NCI-H1092 treated with DMSO at 0.1 percent for 48 hours (cell line): Measurements from ENCODE around the gene TXNDC11.

Experiments
- DNase-seq: peaks from one replicate; lab custom pipeline; 2025; lab: John Stamatoyannopoulos, UW

The TXNDC11 gene

DNA sequence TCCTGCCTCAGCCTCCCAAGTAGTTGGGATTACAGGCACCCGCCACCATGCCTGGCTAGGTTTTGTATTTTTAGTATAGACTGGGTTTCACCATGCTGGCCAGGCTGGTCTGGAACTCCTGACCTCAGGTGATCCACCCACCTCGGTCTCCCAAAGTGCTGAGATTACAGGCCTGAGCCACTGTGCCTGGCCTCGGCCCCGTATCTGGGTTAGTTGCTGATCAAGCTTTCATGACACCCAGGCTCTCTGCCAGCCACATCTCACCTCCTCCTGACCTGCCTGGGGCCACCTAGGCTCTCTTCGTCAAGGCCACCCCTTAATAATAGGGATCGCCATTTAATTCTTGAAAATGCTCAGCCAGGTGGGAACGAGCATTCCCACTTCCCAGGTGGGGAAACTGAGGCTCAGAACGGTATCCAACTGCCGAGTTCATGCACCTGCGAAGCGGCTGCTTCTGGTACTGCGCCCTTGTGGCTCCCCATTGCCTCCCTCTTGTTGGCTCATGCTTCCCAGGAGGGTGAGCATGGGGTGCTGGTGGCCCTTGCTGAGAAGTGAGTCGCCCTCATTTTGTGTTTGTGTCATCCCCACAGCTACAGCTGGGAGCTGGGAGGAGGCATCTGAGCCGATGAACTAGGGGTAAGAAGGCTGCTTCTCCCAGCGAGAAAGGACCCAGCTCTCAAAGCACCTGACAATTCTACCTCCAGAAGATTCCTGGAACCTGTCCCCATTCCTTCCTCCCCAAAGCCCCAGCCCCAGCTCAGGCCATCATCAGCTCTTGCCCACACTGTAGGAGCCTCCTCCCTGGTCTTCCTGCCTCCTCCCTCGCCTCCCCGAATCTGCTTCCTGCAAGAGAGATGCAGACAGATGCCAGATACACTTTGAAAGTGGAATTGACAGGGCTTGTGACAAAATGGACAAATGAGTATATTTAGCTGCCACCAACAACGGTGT lies 91.7 kb downstream of the TXNDC11 start:
- DNase-seq: no peak

DNA sequence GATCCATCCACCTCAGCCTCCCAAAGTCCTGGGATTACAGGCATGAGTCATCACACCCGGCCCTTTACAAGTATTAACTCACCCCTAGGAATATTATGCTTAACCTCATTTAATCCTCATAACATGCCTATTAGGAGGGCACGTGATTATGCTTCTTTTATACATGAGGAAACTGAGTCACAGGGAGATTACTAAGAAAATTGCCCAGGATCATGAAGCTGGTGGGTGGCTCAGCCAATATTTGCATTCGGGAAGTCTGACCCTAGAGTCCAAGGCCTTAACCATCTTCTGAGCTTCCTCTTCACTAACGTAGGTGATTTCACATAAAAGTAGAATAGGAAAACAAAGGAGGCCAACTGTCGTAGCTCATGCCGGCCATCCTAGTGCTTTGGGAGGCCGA lies 93.4 kb downstream of the TXNDC11 start:
- DNase-seq: no peak

DNA sequence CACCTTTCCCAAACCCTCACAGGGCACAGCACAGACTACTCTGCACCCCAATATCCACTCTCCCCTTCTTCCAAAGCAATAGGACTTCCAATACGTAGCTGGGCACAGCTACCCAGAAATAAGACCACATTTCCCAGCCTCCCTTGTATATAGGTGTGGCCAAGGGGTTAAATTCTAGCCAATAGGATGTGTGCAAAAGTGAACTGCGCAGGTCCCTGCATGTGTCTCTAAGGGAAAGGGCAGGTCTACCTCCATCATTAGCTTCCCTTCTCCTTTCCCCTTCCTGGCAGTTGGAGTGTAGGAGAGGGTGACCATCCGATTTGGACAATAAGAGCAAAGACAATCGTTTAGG lies 99.9 kb downstream of the TXNDC11 start:
- DNase-seq: no peak

DNA sequence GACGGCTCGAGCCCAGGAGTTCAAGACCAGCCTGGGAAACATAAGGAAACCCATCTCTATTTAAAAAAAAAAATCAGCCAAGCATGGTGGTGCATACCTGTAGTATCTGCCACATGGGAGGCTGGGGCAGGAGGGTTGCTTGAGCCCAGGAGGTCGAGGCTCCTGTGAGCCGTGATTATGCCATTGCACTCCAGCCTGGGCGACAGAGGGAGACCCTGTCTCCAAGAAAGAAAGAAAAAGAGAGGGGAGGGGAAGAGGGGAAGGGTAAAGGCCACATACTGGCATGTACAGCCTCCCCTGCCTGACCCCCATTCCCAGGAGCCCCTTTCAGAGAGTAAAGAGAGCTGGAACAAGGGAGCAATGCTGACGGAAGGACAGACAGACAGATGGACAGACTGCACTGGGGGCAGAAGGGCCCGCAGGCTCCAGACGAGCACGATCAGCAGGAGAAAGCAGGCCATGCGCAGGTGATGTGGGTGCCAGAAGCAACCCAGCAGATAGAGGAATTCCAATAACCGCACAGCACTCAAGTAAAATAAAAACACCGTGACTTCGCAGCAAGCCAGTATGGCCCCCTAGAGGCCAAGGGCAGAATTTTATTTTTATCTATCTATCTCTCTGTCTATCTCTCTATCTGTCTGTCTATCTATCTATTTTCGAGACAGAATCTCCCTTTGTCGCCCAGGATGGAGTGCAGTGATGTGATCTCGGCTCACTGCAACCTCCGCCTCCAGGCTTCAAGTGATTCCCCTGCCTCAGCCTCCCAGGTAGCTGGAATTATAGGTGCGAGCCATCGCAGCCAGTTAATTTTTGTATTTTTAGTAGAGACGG lies 101.5 kb downstream of the TXNDC11 start:
- peak; percentile 50 for DNase-seq

DNA sequence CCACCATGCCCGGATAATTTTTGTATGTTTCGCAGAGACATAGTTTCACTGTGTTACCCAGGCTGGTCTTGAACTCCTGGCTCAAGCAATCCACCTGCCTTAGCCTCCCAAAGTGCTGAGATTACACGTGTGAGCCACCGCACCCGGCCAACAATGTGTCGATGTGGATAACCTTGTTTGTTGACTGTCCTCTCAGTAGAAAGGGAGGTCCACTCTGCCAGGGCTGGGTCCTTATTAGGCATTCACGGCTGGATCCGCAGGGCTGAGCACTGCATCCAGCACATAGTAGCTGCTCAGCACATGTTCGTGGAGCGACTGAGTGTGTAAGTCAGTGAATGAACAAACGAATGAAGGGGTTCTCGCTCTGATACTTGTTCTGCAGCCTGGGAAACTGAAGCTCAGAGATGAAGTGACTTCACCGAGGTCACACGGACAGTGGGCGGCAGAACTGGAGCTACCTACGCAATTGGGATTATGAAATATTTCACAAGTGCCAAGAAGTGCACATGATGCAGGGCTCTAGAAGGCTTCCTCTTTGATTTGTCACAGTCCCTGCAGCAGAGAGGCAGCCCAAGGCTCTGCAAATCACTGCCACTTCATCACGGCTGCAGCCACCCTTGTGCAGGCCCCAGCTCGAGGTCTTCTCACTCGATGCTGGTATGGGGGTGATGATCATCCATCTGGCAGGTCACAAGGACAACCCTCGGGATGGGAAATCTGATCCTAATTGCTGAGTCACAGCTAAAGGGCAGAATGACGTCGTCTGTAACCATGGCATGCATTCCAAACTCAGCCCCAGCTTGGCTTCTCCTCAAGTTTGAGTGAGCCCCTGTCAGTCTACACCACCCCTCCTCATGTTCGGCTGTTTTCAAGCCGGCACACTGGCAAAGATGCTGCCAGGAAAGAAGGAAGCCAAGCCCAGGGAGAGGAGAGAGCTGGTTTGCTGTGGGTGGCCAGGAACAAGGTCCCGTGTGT lies 102.4 kb downstream of the TXNDC11 start:
- no peak for DNase-seq

DNA sequence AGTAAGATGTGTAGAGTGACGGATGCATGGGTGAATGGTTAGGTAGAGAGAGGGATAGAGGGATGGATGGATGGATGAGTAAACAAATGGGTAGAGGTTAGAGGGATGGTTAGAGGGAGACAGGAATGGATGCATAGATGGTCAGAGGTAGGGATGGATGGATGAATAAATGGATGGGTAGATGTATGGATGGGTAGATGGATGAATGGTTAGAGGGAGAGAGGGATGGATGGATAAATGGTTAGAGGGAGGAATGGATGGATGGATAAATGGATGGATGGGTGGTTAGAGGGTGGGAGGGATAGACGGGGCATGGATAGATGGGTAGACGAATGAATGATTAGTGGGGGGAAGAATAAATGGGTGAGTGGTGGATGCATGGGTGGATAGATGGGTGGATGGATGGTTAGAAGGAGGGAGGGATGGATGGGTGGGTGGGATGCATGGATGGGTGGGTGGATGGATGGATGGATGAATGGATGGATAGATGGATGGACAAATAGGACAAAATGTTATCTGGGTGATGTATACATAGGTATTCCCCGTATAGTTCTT lies 103.6 kb downstream of the TXNDC11 start:
- no peak for DNase-seq

DNA sequence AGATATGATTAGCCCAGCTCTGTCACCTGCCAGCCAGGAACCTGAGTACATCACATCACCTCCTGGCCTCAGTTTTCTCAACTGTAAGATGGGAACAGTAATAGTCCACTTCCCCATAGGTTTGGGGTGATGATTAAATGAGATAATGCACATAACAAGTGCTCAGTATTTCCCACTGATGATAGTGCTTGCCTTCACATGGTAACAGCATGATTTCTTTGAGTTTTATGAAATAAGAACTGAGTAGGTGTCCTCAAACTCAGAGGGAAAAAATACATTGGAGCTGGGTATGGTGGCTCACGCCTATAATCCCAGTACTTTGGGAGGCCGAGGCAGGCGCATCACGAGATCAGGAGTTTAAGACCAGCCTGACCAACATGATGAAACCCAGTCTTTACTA lies 104.5 kb downstream of the TXNDC11 start:
- no peak for DNase-seq

DNA sequence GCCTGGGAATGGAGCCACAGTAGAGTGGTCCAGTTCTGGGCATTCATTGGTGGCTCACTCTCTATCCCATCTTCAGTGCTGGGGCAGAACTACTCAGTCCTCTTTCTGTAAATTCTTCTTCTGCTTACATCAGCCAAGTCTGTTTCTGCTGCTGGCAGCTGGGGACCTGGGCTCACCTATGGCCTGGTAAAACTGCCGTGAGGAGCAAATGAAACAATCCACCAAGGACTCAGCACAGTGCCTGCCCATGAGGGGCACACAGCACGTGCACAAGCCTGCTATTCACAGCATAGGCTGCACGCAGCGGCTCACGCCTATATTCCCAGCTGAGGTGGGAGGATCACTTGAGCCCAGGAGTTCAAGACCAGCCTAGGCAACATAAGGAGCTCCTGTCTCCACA lies 105.3 kb downstream of the TXNDC11 start:
- no peak for DNase-seq

DNA sequence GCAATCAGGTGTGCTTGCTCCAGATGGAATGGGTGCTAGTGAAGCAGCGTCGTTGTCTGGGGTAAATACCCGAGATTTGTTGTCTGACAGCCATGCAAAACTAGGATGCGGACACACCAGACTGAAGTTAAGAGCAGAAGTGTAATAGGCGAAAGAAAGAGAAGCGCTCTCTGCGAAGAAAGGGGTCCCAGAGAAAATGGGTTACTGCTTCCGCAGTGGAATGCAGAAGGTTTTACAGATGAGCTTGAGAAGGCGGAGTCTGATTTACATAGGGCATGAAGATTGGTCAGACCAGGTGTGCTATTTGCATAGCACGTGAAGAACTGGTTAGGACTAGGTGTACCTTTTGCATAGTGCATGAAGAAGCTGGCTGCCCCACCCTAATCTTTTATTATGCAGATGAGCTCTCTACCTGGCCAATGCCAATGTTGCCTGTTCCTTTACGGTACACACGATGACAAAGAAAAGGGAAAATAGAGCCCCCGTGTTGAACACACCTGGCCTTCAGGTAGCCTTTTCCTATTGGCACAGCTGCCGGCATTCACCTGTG lies 106.4 kb downstream of the TXNDC11 start:
- DNase-seq: peak; percentile 17

DNA sequence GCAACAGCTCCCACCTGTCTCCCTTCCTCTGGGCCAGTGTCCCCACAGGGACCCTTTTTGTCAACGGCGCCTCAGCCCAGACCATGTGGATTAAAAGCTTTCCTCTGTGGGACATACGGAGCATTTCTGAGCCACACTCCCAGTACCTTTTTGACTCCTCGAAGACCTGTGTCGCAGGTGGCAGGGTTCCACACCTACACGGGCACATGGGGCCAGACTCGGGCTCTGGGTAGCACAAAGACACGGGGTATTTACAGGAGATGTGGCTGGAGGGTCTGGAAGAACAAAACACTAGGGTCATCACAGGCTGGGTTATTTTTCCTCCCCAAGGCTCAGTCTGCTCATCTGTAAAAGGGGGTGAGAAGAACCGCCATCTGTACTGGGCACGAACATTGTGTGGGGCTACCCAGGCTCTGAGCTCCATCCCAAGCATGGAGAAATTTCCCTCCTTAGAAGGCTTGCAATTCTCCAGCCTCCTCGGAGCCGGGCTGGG lies 106.9 kb downstream of the TXNDC11 start:
- no peak for DNase-seq

DNA sequence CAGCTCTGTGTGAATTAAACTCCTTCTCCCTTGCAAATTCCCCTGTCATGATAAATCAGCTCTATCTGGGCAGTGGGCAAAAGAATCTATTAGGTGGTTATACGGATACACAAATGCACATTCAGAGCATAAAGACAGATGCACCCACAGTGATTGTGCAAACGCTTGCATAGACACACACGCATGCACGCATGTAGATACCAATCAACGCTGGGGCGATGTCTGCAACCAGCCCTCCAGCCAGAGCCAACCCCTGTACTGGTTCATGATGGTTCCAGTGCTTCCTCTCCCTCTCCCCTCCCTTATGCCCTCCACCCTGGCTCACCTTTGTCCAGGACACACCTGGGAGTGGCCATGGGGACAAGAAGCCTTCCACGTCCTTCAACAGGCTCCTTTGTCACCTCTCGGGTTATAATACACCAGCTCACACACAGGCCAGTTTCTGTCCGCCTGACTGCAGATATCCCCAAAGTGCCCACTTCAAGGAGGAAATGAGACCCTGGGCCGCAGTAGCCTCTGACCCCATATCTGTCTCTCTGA lies 107.5 kb downstream of the TXNDC11 start:
- no peak for DNase-seq

DNA sequence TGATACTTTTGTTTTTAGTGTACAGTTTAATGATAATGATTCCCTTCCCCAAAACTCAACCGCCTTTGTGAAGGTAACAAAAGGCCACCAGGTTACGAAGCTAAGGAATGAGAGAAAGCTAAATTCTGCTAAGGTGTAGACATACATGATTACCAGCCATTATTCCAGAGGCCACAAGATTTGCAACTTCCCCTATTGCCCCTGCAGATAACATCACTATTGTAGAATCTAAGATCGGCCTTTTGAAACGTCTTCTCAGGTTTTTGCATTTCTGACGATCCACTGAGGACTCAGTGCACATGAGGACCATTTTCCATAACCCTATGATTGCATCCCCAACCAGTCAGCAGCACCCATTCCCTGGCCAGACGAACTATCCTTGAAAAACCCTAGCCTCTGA lies 108.3 kb downstream of the TXNDC11 start:
- DNase-seq: no peak

DNA sequence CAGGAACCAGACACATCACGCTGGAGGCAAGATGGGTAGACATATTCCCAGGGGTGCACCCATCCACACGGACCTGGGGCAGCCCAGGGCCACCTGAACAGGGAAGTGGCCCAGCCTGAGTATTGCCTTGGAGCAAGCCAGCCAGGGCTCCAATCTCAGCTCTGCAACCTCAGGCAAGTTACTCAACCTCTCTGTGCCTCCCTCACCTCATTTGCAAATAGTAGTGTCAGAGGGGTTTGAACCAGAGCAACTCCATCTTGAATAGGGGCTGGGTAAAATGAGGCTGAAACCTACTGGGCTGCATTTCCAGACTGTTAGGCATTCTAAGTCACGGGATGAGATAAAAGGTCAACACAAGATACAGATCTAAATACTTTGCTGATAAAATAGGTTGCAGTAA lies 109.5 kb downstream of the TXNDC11 start:
- no peak for DNase-seq

DNA sequence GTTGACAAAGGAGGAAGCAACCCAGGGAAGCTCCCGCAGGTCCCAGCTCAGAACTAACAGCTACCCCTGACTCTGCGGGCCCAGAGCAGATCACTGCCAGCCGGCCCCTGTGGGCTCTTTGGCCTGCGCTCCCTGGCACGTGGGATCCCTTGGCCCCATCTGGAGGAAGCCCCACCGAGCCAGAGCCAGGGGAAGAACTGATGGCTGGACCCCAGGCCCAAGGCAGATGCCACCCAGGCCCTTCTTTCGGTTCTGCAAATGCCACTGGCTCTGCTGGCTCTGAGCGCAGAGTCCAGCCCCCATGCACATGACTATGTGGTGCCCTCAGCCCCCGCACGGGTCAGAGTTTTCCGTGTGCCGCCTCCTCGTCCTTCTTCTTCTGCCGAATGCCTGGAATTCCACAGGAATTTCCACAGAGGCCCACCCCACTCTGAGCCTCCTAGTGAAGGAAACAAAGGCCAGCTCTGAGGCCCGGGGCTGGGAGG lies 110.2 kb downstream of the TXNDC11 start:
- DNase-seq: no peak

DNA sequence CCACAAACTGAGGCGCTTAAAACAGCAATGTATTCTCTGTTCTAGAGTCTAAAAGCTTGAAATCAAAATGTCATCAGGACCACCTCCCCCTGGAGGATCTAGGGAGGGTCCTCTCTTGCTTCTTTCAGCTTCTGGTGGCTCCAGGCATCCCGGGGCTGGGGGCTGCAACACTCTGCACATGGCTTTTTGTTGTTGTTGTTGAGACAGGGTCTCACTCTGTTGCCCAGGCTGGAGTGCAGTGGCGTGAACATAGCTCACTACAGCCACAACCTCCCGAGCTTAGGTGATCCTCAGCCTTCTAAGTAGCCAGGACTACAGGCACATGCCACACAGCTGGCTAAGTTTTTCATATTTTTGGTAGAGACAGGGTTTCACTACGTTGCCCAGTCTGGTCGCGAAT lies 111.4 kb downstream of the TXNDC11 start:
- no peak for DNase-seq

DNA sequence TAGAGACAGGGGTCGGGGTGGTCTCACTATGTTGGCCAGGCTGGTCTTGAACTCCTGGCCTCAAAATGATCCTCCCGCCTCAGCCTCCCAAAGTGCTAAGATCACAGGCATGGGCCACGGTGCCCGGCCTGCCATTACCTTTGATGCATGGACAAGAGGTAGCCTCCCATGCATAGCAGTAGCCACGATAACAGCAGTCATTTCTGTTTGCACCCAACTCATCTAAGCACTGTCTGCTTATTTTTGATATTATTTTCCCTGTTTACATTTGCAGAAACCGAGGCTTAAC lies 111.9 kb downstream of the TXNDC11 start:
- no peak for DNase-seq

DNA sequence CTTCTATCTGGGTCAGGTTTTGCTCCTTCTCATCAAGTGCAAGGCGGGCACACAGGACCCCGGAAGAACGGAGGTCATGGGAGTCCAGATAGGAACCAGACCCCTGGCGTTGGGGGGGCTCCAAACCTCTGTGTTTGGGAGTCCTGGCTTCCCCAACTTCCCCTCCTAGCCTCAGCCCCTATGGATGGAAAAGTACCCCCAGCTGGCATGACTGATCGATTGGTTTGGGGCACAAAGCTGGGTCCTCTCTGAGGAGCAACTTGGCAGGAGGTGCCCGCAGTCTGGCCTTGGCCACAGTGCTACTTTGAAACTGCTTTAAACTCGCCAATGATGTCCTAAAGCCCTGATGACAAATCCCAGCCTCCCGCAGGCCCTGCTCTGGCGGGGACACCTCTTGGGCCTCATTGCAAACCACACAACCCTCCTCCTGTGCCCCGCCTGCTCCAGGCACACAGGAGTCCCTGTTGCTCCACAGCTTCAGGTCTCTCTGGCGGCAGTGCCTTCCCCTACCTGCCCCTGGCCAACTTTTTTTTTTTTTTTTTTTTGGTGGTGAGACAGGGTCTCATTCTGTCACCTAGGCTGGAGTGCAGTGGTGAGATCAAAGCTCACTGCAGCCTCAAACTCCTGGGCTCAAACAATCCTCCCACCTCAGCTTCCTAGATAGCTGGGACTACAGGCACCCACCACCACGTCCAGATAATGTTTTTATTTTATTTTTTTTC lies 112.5 kb downstream of the TXNDC11 start:
- no peak for DNase-seq
